GM21786 (cell line): ENCODE measurements around the gene ITGB3.
"Not testable (repeated sequence)": the region's sequence is repeated elsewhere in the genome, so short reads cannot be mapped to it uniquely, and the experiment has no call there.

ENCODE experiments used
- ATAC-seq: cut with Tn5 transposase; IDR thresholded peaks from one replicate; pipeline ENCODE4 v1.9.1; 2021; ENCODE audit not compliant: unreplicated experiment

ITGB3 gene

GRCh38 chr17:47222047-47222446, 31.6 kb upstream of the ITGB3 start:
- ATAC-seq, result no peak

GRCh38 chr17:47223007-47223406, 30.6 kb upstream of the ITGB3 start:
- ATAC-seq, result no peak

DNA sequence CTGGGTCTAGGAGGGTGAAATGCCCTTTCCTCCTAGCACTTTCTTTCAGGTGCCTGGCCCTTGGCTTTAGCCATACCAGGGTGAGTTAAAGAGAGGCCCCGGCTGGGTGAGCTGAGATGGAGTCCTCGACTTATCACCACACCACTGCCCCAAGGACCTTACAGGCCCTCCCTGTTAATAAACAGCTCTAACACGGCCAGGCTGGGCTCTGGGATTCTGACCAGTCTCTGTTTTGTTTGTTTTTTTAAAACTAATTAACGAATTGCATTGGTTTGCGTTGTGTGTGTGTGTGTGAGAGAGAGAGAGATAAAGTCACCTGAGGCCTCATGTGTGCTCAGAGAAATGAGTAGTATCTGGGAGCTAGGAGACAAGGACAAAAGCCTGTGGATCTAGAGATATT, 30.2 kb upstream of the ITGB3 start:
- ATAC-seq, result no peak

- ATAC-seq, result not testable (repeated sequence)
Measured at GRCh38 chr17:47224077-47224476, 29.6 kb upstream of the ITGB3 start.

DNA sequence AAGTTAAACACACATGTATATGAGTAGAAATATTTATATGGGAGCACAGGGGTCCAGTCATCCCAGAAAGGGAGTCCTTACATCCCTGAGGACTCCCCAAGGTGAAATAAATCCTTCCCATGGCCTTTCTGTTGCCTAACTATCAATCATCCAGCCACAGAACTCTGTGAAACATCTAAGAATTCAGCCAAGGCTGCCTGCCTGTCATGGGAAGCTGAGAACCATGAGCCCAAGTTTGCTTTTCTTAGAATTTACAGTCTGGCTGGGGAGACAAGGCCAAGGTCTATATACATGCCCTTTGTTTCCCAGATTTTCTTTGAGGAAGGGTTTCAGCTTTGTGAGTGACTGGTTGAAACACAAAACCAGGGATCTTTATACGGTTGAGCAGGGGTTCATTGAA, 28.7 kb upstream of the ITGB3 start:
- no peak for ATAC-seq

GRCh38 chr17:47225436-47225858, 28.2 kb upstream of the ITGB3 start:
- no peak for ATAC-seq

GRCh38 chr17:47225911-47226688, 27.5 kb upstream of the ITGB3 start:
- no peak for ATAC-seq

DNA sequence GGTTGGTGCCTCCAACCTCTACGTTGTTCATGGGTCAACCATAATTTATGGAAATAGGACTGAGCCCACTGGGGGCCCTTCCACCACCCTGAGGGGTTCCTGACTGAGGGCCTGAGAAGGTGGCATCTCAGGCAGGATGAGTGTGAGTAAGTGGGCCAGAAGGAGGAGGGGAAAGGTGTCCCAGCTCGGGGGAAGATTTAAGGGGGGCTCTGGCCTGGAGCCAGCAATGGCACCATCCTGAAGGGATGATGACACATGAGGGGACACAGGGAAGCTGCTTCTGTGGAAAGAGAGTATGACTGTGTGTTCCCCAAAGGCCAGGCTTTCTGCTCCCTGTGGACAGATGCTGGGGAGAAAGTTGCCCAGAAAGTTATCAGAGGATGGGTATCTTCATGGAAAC, 25.8 kb upstream of the ITGB3 start:
- no peak for ATAC-seq

DNA sequence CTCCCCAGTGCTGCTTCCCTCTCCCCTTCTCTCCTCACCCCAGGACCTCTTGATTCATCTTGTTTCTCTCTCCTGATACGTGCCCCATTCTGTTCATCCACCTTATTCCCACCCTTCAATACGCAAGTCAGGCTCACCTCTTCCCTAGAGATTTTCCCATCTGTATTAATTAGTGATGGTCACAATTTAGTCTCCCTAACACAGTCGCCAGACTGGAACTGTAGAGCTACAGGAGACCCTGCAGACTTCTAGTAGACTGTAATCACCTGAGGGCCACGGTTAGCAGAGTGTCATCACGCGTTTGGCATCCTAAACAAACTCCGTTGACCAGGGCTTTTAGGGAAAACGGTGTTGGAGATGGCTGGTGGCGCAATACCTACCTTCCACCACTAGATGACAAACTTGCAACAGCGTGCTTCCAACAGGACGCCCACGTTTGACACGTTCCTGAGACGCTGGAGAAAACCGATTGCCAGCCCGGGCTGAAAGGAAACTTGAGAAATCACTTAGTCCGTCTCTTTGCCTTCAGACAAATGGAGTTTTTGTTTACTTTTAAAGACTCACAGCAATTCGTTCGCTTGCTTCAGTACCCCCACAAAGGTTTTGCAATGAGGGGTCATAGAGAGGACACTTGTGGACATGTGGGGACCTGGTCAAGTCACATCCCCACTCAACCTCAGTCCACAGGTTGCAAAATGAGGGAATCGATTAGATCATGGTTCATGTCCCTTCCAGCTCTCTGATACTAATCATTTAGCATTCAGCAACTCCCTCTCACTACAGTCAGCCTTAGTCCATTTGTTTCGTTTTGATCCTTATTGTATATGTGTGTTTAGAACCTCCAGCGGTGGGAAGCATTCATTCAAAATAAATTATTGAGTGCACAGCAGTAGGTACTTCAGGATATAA, 23.8 kb upstream of the ITGB3 start:
- ATAC-seq, result no peak

DNA sequence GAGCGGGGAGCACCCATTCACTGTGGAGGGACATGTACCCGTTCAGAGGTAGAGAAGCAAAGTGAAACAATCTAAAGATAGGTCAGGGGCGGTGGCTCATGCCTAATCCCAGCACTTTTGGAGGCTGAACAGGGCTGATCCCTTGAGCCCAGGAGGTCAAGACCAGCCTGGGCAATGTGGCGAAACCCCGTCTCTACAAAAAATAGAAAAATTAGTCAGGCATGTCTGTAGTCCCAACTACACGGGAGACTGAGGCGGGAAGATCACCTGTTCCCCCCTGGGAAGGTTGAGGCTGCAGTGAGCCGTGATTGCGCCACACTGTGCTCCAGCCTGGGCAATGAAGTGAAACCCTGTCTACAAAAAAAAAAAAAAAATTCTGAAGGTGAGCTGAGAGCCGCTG, 22.8 kb upstream of the ITGB3 start:
- no peak for ATAC-seq

DNA sequence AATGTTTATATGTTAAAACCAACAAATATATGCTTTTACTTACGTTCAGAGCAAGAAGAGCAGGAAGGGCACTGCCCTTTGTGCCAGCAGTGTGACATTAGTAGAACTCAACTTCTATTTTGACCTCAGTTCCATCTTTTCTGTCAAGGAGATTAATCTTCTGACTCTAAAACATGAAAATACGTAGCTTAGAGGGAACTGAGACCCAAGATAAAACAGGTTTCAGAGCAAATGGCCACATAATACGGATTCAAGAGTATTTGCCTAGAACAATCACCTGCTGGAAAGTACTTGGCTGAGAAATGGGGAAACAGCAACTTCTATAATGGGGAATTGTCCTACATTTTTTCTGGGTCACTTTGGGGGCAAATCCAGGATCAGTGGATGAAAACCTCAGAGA, 22.3 kb upstream of the ITGB3 start:
- ATAC-seq, result no peak

DNA sequence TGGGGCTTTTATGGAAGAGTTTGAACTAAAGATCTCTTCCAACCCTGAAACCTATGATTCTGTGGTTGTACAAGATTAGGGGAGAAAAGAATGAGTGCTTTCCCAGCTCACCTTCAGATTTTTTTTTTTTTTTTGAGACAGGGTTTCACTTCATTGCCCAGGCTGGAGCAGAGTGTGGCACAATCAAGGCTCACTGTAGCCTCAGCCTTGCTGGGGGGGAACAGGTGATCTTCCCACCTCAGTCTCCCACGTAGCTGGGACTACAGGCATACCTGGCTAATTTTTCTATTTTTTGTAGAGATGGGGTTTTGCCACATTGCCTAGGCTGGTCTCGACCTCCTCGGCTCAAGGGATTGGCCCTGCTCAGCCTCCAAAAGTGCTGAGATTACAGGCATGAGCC, 21.8 kb upstream of the ITGB3 start:
- no peak for ATAC-seq

DNA sequence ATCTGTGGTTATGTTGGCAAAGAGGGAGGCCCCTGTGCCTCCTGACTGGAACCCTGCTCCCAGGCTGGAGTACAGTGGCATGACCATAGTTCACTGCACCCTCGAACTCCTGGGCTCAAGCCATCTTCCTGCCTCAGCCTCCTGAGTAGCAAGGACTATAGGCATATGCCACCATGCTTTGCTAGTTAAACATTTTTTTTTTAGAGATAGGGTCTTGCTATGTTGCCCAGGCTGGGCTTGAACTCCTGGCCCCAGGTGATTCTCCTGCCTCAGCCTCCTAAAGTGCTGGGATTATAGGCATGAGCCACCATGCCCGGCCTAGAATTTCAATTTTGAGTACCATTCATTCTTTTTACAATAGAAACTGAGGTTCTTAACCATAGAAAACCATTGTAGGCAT, 21.2 kb upstream of the ITGB3 start:
- no peak for ATAC-seq

DNA sequence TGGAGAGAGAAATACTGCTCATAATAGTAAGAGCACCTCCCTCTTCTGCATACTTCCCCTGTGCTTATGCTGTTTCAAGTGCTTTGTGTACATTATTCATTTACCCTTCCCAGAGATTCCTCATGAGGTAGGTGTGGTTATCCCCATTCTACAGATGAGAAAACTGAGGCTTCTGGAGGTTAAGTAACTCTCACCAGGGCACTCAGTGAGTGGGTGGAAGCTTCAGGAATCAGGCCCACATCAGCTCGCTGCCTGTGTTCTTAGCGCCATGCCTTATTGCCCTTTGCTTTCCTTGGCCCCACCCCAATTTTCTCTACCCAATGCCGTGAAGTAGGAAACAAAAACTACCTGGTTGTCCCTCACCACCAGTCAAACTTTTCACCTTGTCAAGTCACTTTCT, 18.1 kb upstream of the ITGB3 start:
- no peak for ATAC-seq

DNA sequence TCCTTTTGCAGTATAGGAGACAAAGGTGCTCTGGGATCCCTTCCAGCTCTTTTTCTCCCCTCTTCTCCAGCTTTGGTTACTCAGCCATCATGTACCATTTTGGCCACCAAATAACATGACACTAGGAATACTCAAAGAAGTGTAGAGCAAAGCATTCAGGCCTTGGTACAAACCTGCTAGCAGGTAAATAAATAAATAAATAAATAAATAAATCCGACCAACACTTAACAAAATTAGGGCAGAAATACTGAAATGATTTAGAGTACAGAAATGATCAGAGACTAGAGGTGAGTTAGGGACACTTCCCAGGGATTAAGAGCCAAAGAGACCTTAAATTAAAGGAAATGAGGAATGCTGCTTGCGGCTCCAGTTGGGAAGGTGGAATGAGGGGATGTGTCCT, 17.7 kb upstream of the ITGB3 start:
- no peak for ATAC-seq

DNA sequence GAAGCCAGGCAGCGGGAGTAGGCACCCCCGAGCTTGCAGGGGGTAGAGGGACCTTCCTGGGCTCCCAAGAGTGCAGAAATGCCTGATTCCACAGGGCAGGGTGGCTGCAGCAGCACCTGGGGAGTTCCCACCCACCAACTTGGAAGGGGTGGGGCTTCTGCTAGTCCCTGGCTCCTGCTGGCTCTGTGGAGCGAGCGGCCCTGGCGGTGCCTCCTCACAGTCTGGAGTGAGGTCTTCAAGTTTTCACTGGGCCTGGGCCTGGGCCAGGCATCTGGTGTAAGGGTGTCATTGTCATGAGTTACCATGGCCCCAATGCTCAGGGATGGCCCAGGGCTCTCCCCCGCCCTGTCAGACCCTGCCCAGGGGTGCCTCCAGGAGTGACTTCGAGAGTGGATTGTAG, 15.8 kb upstream of the ITGB3 start:
- ATAC-seq, result no peak

- ATAC-seq, result no peak
Measured at GRCh38 chr17:47238321-47239010, 15.2 kb upstream of the ITGB3 start.

GRCh38 chr17:47239619-47239966, 14.0 kb upstream of the ITGB3 start:
- ATAC-seq, result no peak

- ATAC-seq, result no peak
Measured at GRCh38 chr17:47239967-47240651, 13.5 kb upstream of the ITGB3 start.

GRCh38 chr17:47240806-47241205, 12.8 kb upstream of the ITGB3 start:
- no peak for ATAC-seq

GRCh38 chr17:47242648-47243047, 11.0 kb upstream of the ITGB3 start:
- ATAC-seq, result no peak
